Activated CD4-positive, CD25-positive, alpha-beta regulatory T cell treated with anti-CD3 and anti-CD28 coated beads, Interleukin-2, amount 50 U/mL, for 72 hours (primary cell): ENCODE measurements around the gene HES5.

Experiments
- DNase-seq: peaks from one replicate; pipeline ENCODE4 v3.0.0; 2021

The HES5 gene

DNA sequence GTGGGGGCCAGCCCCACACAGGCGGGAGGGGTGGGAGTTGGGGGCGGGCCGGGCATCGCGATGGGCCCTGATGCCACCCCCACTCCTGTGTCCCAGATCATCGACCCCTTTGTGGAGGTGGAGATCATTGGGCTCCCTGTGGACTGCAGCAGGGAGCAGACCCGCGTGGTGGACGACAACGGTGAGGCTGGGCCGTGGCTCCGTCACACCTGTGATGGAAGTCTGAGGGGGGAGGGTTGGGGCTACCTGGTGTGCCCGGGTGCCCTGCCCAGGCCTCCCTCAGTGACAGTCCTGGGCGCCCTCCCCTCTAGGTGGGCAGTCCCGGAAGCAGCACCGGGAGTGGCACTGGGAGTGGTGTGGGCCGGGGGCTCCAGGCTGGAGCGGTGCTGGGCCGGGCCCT, 31.4 kb downstream of the HES5 start:
- DNase-seq = no peak

DNA sequence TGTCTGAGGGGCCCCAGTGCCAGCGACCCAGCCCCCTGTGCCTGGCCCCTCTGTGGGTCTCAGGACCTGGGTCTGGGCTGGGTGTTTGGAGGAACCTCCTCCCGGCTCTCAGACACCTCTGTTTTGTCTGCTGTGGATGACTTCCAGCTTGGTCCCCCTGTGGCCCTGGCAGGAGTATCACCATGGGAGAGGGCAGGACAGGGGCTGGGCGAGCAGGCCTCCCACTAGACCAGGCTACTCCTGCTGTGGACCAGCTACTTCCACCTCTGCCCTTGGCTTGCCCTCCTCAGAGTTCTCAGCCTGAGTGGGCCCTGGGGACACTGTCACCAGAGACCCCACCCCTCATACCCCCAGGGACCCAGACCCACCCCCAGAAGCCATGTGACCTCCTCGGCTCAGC, 32.2 kb downstream of the HES5 start:
- DNase-seq = no peak

DNA sequence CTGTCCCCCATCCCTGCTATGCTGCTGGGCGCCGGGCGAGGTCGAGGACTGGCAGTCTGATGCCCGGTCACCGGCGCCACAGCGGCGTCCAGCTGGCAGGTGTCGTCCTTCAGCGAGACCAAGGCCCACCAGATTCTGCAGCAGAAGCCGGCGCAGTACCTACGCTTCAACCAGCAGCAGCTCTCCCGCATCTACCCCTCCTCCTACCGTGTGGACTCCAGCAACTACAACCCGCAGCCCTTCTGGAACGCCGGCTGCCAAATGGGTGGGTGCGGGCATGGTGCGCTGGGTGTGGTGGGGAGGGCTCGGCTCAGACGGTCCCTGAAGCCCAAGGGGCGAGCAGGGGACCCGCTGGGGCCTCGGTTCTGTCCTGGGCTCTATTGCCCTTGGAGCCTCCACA, 33.3 kb downstream of the HES5 start:
- DNase-seq = no peak

DNA sequence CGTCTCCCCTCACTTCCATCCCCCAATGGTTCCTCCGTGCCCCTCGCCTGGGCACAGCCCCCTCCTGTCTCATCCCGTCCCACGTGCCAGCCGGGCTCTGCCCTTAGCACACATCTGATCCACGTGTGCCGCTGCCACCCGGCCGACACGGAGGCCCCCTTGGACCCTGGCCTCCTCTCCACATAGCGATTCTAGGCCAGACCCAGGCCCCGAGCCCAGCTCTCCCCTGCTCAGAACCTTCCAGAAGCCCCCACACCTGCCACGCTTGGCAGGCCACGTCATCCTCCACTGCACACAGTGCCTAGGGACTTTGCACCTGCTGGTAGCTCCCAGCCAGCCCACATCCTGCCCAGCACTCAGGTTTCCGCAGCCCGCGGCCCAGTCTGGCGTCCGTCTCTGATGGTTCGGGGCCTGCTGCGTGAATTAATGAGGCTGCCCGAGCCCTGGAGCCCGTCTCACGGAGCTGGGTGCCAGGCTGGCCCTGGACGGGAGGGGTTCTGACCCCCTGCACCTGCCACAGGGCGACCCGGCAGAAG, 33.9 kb downstream of the HES5 start:
- no peak for DNase-seq

DNA sequence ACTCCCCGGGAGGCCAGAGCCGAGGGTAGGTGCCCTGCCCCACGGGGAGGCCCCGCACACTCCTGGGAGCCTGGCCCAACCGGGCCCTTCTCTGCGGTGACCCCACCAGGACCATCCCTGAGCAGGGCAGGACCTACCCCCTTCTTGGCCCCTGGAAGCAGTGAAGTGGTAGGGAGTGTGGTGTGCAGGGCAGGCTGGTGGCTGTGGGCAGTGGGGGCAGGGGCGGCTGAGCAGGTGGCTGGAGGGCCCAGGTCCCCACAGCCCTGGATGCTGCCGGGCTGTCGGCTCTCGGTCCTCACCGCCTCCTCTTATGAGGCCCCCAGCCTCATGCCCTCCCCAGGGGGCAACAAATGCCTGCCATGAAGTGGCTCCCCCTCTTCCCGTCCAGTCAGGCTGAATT, 34.5 kb downstream of the HES5 start:
- DNase-seq = no peak

DNA sequence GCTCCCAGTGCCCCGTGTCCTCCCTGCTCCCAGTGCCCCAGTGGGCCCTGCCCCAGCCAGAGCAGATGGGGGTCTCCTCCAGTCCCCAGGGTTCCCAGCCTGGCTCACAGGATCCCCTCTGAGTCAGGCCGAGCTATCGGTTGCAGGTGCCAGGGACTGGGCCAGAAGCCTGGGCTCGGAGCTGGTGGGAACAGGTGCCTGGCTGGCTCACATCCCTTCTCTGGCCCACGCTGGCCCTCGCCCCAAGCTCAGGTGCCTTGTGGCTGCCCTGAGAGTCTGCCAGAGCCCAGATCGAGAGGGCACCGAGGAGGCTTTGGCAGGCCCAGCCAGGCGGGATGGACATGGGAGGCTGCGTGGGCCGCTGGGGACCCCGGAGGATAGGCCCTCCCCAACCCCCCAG, 35.0 kb downstream of the HES5 start:
- no peak for DNase-seq

DNA sequence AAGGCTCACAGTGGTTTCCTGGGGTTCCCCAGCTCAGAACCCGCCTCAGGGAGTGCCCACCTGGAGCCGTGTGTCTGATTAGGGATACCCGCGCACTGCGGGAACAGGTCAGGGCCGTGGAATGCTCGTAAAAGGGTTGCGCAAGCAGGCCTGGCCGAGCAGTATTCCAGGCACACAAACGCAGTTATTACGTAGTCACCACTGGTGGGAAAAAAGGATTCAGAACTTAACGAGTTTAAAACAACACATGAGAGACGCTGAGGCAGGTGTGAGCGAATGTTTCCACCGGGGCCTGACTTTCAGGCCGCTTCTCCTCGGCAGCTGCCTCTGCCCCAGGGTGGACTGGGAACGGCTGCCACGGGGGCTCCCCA, 35.8 kb downstream of the HES5 start:
- DNase-seq = no peak

DNA sequence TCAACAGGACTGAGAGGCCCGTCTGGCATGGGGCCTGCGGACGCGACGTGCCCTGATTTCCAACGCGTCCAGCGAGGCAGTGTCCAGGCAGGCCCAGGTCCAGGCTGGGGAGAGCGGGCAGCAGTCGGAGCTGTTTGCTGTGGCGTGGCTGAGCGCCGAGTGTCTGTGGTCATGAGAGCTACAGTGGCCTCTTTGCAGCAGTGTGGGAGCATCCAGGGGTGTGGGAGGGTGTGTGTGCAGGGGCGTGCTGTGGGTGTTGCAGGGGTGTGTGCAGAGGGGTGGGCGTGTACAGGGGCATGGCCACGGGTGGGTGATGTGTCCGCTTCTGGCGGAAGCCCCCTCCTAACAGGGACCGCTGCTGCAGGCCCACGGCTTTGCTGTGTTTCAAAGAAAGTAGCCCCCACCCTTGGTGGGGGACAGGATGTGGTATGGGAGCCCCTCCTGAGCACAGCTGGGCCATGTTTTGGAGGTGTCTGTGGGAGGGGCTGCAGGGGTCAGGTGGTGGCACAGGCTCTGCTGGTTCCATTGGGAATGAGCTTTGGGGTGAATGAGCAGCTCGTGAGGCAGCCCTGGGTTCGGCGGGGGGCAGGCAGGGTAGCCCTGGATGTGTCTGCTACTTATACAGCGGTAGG, 36.3 kb downstream of the HES5 start:
- DNase-seq = no peak

DNA sequence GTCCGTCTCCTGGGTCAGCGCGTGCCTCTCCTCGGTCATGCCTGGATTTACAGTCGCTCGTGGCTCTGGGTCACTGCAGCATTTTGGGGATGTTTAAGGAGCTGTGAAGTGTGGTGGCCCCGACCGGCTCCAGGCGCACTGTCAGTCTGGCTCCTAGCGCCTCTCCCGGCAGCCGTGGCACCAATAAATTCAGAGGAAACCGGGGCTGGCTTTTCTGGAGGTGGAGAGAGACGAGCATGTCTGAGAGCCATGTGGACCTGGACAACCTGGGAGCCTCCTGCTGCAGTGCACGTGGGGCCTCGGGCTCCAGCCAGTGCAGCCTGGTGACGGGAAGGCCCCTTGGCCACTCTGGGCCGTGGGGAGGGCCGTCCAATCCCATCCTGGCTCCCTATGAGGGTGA, 36.8 kb downstream of the HES5 start:
- no peak for DNase-seq

DNA sequence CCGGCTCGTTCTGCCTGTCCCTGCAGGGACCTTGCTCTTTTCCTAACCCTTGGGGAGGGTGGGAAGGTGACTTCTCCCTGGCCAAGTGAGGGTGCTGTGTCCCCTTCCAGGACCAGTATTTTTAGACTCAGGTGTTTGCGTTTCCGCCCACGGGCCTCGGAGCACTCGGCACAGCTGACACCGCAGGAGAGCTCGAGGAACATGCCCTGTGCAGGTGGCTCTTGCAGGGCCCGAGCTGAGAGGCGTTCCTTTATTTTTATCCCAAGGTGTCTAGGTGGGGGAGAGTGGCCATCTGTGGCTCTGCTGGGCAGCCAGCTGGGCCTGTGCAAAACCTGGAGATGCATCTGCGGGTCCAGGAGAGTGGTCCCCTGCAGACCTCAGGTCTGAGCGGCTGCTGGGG, 38.0 kb downstream of the HES5 start:
- DNase-seq = no peak

DNA sequence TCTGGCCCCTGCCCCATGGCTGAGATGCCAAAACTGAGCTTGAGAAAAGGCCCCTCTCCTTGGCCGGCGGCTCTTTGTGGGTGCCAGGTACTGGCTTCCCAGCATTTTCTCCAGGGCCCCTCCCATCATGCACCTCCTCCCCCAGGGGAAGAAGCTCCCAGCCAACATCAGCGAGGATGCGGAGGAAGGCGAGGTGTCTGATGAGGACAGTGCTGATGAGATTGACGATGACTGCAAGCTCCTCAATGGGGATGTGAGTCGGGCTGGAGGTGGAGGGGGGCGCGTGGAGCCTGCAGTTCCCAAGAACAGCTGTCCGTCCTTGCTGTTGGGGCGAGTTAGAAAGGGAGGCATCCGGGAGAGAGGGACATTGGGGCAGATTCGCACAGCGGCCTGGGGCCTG, 40.4 kb downstream of the HES5 start:
- DNase-seq = no peak

DNA sequence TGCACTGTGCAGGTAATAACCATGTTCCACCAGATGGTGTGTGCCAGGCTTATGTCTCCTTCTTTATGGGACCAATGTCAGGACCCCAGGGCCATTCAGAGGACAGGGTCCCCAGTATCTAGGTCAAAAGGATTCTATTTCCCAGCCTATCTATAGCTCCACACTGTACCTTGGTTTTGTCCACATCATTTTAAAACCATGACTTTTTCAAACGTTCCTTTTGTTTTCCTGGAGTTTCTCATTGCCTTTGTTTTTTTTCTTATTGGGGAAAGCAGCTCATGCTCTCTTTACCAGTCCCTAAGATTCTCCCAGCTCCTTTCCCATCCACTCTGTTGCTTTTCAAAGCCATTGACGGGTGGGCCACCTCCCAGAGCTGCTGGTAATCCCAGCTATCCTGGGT, 41.4 kb downstream of the HES5 start:
- no peak for DNase-seq

DNA sequence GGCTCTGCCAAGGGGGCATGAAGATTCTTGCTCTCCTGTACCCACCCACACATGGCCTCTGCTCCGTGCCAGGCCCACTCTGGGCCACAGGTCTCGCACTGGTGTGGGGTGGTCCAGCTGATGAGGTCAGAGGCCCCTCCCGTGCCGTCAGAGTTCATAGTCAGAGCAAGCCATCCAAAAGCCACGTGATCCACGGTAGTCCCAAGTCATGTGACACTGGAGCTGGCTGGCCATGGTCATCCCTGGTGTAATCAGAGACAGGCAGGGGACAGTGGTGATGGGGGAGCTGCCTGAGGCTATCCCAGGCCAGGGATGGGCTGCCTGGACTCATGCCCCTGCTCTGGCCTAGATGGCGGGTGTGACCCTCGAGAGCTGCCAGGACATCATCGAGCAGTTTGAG, 43.5 kb downstream of the HES5 start:
- DNase-seq = no peak

DNA sequence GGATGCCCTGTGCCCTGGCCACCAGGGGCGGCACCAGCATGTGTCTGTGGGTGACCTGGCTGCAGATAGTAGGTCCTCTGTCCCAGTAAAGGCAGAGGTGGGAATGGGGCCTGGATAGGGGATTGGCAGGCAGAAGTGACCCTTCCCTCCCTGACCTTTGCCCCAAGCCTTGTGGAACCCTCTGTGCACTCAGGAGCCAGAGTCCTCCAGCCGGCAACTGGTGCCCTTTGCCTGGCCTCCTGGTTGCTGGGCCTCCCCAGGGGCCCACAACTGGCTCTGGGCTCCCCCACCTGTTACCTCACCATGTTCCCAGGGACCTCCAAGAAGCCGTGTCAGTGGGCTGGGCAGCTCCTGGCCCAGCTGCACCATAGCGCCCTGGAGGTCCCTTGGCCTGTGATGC, 44.0 kb downstream of the HES5 start:
- DNase-seq = no peak

DNA sequence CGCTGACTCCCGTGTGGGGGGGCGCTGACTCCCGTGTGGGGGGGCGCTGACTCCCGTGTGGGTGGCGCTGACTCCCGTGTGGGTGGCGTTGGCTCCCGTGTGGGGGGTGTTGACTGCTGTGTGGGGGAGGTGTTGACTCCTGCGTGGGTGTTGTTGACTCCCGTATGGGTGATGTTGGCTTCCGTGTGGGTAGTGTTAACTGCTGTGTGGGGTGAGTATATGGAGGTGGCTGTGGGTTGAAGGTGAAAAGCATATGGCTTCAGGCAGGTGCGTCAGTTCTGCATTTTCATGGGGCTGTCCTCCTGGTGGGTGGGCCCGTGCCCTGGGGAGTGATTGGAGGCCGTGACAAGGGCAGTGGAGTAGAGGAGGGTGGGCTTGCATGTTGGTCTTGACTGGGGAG, 46.1 kb downstream of the HES5 start:
- DNase-seq = no peak

DNA sequence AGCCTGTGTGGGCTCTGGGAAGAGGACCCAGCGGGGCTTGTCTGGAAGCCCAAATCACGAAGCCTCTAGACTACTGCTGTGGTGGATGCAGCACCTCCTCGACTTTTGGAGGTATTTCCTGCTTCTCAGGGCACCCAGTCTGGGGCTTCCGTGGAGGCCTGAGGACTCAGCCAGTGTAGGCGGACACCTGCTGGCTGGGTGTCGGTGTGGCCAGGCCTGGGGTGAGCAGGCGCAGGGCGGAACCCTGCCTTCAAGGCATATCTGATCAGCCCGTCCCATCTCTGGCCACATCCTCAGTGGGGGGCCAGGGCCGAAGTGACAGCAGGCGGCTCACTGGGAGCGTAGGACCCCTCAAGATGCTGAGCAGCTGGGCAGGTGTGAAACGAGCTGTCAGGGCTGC, 47.0 kb downstream of the HES5 start:
- no peak for DNase-seq

DNA sequence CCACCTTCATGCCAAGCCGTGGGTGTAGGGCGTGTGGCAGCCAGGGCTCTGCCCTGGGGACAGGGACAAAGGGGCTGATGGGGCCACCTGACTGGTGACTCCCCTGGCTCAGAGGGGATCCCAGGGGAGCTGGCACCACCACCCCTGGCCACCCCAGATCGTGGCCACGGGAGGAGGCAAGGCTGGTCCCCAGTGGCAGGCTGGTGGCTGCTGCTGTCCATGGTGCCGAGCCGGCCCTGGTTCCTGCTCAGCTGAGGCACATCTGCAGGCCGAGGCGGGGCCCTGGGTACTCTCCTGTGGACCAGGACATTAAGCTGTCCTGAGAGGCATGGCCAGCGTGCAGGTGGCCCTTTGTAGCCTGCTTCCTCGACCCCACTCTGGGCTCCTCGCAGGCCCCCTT, 47.5 kb downstream of the HES5 start:
- DNase-seq = no peak

DNA sequence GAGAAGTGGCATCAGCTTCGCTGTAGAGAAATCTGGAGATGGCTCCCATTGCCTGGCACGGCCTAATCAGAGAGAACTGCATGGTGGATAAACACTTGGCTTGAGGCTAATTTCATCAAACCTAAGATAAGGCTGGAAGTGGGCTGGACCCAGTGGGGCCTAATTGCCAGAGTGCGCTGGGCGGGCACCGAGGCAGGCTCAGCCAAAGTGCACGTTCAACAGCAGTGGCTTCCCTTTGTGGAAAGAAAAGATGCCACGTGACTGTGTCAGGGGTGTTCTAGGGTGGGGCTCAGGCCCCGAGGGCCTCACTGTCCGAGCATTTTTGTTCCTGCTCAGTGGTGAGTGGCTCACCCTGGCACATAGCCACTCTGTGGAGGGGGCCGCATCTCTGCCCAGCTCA, 48.2 kb downstream of the HES5 start:
- DNase-seq = no peak

DNA sequence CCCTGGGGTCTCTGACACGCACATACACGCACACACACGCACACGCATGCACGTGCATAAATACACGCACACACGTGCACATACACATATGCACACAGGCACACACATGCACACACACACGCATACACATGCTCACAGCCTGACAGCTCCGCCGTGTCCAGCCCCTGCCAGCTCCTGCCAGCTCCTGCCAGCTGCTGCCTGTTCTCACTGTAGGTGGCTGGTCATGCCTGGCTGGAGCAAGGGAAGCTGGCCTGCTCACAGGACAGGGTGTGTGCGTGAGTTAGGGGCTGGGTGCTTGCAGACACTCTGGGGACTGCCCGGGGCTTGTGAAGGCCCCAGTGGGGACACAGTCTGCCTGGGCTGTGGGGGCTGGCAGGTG, 49.1 kb downstream of the HES5 start:
- DNase-seq = no peak

DNA sequence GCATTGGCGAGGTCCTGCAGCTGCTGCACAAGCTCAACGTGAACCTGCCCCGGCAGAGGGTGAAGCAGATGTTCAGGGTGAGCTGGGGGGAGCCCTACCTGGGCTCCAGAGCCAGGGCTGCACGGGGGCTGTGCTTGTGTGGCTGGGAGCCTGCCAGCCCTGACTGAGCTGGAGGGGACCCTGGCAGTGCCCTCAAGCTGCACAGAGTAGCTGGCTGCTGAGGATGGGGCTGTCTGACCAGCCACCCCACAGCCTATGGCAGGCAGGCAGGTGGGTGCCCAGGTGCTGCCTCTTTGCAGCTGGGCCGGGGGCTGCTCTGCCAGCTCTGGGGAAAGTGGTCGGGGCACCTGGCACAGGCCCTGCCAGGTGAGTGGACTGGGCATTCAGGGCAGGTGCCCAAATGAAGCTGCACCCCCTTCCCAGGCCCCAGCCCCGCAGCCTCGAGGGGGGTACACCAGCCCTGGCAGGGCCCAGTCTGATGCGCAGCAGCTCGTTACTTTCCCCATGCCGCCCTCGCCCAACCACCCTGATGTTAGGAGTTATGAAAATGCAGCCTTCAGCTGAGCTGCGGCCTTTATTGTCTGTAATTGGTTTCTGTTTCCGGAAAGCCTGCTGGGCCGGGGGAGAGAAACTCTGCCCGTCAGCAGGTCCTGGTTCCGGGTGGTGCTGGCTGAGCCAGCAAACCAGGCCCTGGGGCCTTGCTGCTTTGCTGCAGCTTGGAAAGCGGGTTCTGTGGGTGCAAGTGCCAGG, 49.7 kb downstream of the HES5 start:
- DNase-seq = no peak

DNA sequence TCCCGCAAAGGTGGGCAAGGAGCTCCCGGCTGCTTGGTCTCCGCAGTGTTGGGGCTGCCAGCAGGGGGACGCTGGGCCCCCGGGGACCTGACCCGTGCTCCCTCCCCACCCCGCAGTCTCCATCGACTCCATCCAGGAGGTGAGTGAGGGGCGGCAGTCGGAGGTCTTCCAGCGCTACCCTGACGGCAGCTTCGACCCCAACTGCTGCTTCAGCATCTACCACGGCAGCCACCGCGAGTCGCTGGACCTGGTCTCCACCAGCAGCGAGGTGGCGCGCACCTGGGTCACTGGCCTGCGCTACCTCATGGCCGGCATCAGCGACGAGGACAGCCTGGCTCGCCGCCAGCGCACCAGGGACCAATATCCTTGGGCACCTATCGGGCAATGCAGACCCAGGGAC, 50.4 kb downstream of the HES5 start:
- no peak for DNase-seq

DNA sequence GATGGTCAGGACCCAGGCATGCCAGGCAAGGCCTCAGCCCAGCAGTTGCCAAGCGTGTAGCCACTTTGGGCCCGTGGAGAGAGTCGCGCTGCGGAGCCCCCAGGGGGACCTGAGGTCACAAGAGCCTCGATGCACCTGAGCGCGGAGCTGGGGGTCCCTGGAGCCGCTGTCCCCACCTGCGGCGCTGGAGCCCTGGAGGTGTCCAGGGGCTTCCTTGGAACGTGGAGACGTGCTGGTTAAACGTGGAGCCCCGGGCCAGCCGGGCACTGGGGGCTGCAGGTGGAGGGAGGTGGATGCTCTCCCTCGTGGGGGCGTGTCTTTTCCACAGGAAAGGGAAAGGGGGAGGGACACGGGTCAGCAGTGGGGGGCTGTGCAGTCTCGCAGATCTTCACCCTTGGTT, 50.9 kb downstream of the HES5 start:
- DNase-seq = no peak
